ENCODE results near the gene ERG.

Gene ERG

DNA sequence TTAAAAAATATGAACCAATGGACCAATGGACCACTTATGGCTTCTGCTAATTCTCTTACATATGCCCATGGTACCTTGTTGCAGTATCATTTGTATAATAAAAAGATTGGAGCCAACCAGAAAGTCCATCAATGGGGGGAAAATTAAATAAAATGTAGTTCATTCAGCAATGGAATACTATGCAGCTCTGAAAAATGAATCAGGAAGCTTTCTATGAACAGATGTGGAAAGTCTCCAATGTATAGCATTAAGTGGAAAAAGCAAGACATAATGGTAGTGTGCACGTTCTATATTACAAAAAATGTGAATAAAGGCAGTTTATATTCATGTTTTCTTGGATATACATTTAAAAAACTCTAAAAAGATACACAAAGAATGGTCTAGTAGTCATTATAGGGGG, 140.2 kb downstream of the ERG start:
- DNase-seq (ENCODE audit: low spot score), result no peak

DNA sequence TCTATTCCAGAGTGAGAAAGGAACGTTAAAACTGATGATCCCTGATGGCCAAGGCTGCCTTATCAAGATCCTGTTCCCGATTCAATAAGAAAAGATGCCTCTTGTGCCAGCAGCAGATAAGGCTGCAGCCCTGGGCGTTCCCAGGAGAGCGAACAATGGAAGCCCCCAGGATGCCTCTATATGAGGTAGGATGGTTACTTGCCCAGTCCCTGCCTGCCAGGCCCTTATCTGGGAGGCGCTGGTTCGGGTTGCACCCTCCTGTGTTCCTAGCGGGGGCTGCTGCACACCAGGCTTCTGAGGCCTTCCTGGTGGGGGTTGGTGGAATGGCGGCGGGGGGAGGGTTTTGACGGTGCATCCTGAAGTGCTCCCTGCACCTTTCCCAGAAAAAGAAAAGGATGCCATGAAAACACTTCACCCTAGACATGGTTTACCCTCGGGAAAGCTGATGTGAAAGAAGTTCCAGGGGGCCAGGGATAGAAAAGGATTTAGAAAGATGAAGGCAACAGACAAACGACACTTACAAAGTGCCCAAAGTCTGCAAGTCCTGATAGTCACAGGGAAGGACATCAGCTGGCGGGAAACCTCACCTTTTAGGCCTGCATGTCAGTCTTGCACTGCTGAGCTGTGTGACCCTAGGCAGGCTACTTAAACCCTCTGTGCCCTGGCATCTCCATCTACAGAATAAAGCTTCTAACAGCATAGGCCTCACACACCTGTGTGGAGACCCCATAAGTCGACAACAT, 141.2 kb downstream of the ERG start:
- DNase-seq (ENCODE audit: low spot score), result no peak

DNA sequence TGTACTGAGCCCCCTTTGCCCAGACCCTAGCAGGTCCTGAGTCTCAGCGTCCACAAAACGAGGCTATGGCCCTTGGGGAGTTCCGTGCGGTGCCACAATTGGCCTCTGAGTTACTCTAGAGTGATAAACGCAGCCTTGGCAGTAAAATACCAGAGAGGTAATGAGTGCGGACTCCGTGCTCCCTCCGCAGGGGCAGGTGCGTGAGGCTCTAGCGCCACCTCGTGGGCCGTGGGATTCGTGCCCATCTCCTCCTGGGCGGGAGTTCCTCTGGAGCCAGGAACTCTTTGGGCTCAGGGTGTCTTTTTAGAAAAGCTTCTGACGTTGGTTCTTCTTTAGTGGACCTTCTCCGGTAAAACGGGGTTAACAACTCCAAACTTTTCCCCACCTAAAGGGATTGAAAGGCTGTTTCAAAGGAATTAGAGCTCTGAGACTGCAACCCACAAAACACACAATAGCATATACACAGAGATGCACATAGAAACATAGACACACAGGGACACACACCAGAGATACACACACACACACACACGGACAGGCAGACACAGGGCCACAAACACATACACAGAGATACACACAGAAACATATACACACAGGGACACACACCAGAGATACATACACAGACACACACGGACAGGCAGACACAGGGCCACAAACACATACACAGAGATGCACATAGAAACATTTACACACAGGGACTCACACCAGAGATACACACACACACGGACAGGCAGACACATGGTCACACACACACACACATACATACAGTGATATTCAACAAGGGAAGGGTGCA, 142.1 kb downstream of the ERG start:
- peak; percentile 41 for DNase-seq (ENCODE audit: low spot score)

DNA sequence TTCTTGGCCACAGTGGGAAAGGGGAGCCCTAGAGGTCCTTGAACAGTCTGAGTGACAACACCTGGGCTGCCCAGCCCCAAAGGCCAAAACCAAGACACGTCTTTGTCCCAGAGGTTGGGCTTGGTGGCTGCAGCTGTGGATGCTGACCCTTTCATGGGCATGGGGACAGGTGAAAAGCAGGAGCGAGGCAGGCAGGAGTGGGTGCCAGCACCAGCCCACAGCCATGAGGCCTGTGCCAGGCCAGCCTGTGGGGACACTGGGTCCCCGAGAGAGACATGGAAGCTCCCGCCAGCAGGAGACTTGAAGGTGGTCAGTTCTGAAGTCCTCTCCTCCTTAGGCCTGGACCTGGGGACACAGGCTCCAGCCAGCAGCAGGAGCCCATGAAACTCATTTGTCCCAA, 142.9 kb downstream of the ERG start:
- DNase-seq (ENCODE audit: low spot score), result no peak

DNA sequence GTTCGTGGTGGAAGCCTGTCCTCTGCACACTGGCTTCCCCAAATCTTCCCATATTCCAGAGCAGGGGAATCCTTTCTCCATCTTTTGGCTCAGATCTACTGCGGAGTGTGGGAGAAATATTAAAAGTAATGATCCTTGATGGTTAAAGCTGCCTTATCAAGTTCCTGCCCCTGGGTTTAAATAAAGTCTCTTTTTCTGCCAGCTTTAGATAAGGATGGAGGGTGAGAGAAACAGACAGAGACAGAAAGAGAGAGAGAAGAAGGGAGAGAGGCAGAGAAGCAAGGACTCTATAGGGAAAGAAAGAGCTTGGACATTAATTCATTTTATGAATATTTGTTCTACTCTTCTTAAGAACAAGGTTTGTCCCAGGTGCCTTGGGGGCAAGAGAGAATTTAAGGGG, 143.5 kb downstream of the ERG start:
- no peak for DNase-seq (ENCODE audit: low spot score)

DNA sequence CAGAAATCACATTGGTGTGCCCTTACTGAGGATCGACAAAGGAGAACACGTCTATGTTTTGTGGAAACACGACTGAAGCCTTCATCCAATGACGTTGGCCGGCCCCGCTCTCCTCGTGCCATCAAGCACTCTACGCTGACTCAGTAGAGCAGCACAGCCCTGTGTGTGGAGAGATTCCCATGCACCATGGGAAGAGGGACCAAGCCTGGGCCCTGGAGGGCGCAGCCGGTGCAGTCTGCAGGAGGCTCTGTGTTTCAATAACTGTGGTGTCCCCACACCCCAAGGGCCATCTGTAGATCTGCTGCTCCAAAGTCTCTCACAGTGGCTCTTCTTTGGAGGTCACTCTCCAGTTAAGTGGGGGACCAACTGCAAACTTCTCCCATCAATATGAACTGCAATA, 144.0 kb downstream of the ERG start:
- no peak for DNase-seq (ENCODE audit: low spot score)

DNA sequence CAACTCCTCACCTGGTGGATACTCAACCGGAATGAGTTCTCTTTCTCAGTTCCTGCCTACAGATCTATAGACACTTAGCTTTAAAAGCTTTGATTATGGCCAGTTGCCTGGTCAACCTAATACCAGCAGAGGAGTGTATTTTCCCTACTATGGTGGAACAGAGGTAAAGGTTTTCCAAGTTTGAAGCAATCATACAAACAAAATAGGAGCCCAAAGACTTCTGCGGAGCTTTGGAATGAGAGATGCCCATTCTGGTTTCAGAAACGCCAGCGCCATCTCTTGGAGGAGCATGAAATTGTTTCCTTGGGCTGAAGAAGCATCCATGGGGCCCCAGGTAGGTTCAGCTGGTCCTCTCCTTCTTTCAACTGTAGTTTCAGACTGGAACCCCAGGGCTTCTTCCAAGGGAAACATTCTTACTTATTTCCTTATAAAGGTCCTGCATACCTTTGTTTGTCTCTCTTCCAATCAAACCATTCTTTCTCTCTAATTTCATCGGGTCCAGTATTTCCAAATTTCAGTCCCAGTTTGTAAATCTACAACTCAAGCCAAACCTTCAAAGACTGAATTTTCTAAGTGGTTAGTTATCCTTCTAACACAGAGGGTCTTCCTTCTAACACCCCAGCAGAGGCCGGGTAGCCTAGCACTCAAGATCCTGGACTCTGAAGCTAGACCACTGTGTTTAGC, 145.6 kb downstream of the ERG start:
- DNase-seq (ENCODE audit: low spot score), result peak; percentile 6

DNA sequence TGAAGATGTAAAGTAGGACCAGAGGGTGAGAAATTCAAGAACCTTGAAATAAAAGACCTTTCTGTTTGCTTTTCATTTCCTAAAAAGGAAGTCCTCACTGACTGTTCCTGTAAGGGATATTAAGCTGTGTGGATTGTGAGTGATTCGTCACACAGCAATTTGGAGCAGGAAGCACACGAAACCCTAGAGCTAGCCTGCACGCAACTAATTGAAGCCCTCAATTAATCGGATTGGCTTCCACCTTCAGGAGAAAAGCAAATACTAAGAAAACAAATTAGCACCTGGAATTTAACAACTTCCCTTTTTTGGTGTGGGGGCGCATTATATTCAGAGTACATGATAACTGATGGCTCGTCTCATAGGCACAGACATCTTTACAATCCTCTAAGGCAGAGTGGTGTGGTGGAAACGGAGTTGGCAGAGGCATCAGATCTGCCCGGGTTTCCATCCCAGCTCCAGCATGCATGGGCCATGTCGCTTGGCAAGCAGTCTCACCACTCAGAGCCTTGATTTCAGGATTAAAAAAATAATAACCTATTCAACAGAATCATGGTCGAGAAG, 146.2 kb downstream of the ERG start:
- no peak for DNase-seq (ENCODE audit: low spot score)

DNA sequence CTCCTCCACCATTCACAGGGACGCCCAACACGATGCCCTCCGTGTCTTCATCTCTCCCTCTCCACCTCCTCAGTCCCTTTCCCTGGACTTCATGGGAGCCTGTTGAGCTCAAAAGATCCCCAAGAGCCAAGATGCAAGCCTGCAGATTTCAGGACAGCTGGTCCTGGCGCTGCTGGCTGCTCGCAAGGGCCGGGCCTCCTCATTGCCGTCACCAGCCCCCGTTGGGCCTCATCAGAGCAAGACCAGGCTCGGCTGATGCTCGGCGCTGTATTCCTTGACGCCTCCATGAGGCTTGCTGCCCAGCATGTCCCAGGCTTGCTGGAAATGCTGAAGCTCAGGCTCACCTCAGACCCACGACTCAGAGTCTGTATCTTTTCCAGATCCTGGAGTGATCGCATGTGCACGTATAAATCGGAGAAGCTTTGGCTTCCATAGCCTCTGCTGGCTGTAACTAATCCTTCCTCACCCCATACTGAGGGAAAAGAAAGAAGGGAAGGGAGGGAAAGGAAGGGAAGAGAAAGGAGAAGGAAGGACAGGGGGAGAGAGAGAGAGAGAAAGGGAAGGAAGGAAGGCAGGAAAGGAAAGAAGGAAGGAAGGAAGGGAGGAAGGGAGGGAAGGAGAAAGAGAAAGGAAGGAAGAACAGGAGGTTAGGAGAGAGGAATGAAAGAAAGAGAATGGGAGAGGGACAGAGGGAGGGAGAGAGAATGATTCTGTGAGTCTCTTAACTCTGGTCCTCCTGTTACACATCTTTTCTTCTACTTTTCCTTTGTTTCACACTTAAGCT, 146.9 kb downstream of the ERG start:
- DNase-seq (ENCODE audit: low spot score), result no peak

DNA sequence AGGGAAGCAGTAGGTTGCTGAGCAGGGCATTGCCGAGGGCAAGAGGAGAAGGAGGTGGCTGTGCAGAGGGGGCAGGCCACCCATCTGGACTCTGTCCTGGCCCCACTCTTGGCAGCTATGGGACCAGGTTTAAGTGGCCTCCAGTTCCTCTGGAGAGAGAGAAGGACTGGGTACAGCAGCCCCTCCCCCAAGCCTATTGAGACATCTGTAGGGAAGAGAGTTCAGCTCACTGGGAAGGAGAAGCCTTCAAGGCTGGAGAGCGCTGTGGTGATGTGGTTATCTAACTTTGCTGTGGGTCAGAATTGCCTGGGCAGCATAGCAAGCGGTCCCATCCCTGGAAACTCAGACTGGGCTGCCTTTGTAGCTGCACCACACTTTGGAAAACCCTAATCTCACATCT, 147.6 kb downstream of the ERG start:
- DNase-seq (ENCODE audit: low spot score), result no peak

DNA sequence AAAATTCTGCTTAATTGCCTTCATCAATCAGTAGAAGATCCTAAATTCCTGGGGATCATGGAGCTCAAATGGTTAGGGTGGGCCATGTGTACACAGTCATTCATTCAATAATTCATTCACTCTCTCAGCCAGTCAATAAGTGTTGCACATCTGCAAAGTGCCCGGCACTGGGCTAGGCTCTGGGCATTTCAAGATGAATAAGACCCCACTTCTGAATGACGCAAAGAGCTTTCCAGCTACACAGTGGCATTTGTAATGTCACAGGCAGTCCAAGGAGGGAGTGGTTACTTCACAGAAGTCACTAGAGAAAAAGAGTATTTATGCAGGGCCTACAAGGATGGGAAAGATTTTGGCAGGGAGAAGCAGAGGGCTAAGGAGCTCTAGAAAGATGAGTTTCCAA, 148.3 kb downstream of the ERG start:
- DNase-seq (ENCODE audit: low spot score), result no peak

DNA sequence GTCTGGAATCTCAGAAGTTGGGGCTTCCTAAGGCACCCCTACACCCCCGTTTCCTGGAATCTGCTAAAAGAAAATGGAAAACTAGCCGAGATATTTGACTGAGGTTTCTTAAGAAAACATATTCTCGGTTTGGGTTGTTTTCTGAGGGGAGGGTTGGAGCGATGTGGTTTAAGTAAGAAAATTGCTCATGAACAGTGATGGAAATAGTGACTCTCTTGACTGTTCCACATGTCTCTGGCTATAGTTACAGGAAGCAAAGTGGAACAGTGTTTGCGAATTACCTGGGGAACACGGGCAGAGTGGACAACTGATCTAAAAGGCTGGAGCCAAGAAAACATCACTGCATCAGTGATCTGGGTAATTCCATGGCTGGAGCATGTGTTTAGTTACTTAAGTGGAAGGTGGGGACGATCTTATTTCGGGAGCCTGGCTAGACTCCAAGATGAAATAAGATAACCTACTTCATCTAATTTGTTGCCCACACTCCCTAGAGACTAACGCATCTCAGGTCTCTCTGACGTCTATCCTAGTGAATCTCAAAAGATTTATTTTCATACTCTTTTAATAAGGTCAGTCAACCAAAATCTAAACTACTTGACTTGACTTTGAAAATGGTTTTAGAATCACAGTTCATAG, 149.0 kb downstream of the ERG start:
- DNase-seq (ENCODE audit: low spot score), result no peak

DNA sequence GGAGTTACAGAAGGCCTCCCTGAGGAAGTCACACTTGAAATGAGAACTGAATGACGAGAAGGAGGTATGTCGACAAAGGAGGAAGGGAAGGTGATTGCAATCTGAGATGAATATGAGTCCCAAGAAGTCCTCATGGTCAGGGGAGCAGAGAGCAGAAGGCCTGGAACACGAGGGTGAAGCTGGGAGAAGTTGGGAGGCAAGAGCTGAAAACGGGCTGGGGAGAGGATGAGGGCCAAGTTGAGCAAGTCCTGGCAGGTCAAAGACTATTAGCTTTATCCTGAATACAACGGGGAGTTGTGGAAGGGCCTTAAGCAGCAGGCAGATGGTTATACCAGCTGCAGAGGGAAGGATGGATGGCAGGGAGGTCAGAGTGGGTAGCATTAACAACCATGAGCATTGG, 152.0 kb downstream of the ERG start:
- DNase-seq (ENCODE audit: low spot score), result no peak

DNA sequence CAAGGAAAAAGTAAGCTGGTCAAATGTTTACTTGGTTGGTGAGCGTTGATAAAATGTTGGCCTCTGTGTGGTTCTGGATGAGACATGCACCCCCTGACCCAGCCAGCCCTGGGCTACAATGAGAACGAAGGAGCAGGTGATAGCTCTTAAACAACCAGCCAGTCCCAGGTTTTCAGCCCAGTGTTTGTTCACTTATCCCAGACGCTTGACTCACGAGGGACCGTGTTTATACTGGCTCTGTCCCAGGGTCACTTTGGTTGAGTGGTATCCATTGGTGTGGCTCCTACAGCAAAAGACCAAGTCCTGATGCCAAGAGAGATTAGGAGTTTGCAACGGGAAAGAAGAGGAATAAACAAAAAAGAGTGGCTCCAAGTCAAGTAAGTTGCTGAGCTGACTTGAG, 154.6 kb downstream of the ERG start:
- DNase-seq (ENCODE audit: low spot score), result no peak

DNA sequence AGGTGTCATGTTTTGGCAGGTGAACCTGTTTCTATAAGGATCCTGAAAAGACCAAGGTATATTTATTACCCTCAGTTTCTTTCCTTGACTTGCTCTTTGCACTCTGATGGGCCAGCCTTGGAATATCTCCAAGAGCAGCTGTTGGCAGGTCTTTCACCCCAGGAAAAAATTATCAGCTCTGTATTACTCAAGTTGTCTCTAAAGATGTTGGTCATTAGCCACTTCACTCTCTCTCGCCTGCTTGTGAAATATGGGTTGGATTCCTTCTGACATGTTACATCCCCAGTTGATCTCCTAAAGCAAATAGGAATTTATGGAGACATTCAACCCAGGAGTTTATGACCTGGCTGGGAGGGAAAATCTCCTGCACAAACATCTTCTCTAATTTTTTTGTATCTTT, 155.5 kb downstream of the ERG start:
- no peak for DNase-seq (ENCODE audit: low spot score)

DNA sequence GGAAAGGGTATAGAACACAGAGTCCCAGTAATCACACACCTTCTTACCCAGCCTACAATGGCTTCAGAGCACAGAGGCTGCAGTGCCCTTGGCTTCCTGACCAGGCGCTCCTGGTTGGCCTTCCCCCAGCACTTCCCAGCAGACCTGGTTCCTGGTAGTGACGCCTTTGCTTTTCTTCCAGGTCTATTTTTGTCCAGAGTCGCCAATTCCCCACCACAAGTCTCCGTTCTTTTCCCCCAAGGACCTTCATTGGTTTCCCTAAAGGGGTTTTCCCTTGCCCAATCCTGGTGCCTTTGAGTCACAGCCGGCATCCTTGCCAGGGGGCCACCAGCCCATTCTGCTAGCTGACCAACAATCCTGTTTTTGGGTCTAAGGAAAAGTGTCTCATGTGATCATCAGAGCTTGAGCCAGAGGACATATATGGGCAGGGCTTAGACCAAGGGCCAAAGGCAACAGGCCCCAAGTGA, 156.7 kb downstream of the ERG start:
- no peak for DNase-seq (ENCODE audit: low spot score)

DNA sequence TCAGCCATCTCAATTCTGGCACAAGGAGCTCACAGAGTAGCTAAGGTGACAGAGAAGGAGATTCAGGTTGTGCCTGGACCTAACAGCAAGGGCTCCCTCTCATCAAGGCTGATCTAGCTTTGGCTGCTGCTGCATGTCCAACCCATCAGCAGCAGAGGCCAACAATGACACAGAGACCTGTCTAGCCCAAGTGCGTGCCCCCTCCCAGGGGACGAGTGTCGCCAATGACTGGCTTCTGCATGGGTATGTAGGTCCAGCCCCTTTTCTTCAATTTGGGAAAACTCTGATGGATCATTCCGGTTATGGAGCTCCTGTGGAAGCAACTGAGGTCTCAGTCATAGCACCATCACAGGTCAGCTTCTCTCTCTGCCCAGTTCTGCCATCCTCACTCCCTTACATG, 158.1 kb downstream of the ERG start:
- no peak for DNase-seq (ENCODE audit: low spot score)

DNA sequence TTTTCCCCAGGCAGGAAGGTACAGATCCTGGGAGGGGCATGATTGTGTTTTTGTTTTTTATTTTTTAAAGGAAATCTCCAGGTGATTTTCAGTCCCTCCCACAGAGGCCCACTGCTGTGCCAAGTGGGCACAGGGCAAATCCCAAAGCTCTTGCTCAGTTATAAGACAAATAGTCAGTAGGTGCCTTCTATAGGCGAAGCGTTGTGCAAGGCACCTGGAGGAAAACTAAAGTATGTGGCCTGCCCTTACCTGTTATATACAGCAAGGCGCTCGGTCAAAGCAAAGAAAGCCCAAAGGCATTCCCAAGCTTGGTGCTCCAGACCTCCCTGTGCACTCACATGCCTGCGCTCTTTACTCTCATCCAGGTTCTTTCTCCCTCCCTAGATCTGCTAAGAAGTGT, 160.5 kb downstream of the ERG start:
- no peak for DNase-seq (ENCODE audit: low spot score)

DNA sequence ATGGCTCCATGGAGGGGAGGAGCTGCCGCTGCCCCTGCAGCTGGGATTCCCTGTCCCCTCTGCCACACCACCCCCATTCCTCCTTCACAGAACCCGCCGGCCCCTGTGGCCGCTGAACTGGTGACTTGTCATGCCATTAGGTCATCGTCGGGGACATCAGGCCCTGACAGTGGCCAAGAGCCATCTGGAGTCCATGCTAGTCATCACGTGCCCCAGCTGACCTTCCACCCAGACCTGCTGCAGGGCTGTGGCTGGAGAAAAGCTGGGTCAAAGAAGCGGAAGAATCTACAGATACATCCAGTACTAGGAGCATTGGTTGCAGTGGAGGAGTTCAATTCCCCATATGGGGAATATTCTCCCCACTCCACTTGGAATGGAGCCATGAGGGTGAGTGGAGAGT, 163.4 kb downstream of the ERG start:
- DNase-seq (ENCODE audit: low spot score), result no peak

DNA sequence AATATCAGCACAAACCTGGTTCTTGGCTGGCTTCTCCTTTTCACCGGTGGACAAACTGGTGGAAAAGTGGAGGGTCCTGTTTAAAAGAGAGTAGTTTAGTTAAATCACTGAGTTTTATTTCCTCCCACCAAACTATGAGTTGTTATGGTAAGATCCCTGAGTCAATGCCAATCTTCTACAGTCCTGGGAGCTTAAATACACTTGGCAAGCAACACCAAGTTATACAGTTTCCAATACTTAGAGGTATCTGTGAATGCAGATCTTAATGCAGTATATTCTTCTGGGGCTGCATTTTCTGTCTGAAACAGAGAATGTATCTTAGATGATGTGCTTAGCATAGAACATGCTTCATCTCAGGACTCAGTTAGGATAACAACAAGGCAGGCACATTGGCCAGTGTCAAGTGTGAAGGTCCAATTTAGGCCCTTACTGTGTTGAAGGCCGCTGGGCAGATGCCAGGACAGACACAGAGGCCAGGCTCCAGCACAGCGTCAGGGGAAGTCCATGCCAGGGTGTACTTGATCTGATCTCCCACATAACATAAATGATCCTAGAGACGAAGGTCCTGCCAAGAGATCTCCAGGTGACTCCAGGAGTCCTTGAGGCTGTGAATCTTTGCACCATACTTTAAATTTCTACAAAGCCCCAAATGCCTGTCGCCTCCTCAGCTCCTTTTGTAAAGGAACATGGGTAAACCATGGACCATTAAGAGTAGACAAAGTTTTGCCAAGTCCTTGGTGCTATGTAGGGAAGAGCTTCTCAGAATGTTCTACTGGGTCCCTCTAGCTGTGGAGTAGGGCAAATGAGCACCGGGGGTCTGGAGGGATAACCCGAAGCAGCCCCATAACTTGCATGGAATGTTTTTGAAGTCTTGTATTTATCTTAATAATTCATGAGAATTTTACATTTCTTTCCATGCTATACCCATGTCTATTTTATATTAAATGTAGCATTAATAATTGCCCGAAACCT, 164.7 kb downstream of the ERG start:
- DNase-seq (ENCODE audit: low spot score), result no peak

Data from CD4-positive, alpha-beta T cell treated with Interleukin-2 at 100 ng/mL for 4 hours (primary cell).